Right lobe of liver (tissue), 4 donors: Measurements from ENCODE around the gene AP4S1.

ENCODE experiments used
- POLR2A ChIP-seq: fragments of 450-650 bp; IDR thresholded peaks from one replicate; pipeline ENCODE4 v1.6.1; 2017; ENCODE audit warnings: antibody characterized with exemption, mild to moderate bottlenecking
- TF ChIP-seq, protein P1 (sequence below), 4 donors: fragments of 200-600 bp in 3 of 4; fragments of 450-650 bp in 1 of 4; IDR thresholded peaks; one replicate each; pipeline versions ENCODE4 v1.5.1 to v1.8.0; 2016 to 2022; ENCODE audit warnings: antibody characterized with exemption in 4 of 4, mild to moderate bottlenecking in 2 of 4
- donor health status: DM: no; HTN: no; CAD: no.
- donor health status: DM: no; HTN: no; CAD: no.
- donor health status: DM: no; HTN: yes; CAD: no.

GRCh38 chr14:31106768-31107167, 81.3 kb downstream of the AP4S1 start:
- TF ChIP-seq, protein P1, sequence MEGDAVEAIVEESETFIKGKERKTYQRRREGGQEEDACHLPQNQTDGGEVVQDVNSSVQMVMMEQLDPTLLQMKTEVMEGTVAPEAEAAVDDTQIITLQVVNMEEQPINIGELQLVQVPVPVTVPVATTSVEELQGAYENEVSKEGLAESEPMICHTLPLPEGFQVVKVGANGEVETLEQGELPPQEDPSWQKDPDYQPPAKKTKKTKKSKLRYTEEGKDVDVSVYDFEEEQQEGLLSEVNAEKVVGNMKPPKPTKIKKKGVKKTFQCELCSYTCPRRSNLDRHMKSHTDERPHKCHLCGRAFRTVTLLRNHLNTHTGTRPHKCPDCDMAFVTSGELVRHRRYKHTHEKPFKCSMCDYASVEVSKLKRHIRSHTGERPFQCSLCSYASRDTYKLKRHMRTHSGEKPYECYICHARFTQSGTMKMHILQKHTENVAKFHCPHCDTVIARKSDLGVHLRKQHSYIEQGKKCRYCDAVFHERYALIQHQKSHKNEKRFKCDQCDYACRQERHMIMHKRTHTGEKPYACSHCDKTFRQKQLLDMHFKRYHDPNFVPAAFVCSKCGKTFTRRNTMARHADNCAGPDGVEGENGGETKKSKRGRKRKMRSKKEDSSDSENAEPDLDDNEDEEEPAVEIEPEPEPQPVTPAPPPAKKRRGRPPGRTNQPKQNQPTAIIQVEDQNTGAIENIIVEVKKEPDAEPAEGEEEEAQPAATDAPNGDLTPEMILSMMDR (IDR thresholded peaks at IDR 0.05), result no peak
- TF ChIP-seq POLR2A, result no peak
